Astrocyte (in vitro differentiated cells and primary cell): ENCODE measurements around the gene CMTM7.

Experiments
- CTCF ChIP-seq: IDR thresholded peaks from 2 replicates; pipeline ENCODE4 v1.5.1; 2011; ENCODE audit warnings: low read depth, mild to moderate bottlenecking, inconsistent platforms, low read length, moderate library complexity; ENCODE audit not compliant: insufficient read depth
- EZH2 ChIP-seq: IDR thresholded peaks from 2 replicates; pipeline ENCODE4 v1.6.1; 2012; ENCODE audit warnings: mild to moderate bottlenecking, low read length, inconsistent platforms; ENCODE audit not compliant: insufficient read depth

- TF ChIP-seq EZH2 (no peak), CTCF (no peak)
These were observed 110.1 kb downstream of the CMTM7 start for GRCh38 chr3:32501783-32502117.
